Stimulated activated CD8-positive, alpha-beta memory T cell treated with anti-CD3 and anti-CD28 coated beads, Interleukin-12 subunit alpha, Interleukin-12 subunit beta, amount 100 ng/mL, for 4 hours (primary cell): ENCODE data around the gene NPL.
A peak's percentile ranks its signal among the peaks of the same experiment; 100 is the strongest.

Source experiments
- DNase-seq: peaks from one replicate; pipeline ENCODE4 v3.0.0-alpha.2; 2020; ENCODE audit warnings: low read depth

Gene NPL

DNA sequence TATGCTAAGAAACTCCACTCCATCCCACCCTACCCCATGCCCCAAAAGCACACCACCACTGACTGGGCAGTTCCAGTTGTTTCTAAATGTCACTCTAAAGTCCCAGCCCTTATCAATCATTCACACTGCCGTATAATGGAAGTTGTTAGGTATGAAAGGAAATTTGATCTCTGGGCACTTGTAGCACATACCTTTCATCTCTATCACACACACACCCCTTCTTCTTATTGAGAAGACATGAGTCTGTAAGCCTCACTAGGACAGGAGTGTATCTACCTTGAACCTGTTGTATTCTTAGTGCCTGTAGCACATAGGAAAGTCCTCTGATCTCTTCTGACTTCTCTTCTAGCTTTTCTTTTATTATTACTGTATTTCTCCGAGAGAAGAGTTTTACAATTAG lies 27.3 kb downstream of the NPL start:
- no peak for DNase-seq

DNA sequence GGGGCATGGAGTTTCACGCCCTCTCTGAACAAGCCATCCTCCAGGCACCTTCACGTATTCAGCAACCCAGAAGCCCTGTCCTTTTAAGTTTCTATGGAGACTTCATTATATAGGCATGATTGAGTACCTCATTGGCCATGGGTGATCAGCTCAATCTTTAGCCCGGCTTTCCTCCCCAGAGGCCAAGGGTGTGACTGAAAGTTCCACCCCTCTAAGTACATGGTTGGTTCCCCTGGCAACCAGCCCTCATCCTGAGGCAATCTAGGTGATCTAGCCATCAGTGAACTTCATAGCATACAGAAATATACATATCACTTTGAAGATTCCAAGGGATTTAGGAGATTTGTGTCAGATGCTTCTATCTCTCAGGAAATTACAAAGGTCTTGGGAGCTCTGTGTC lies 28.2 kb downstream of the NPL start:
- no peak for DNase-seq

GRCh38 chr1:182823220-182823619 lies 33.6 kb downstream of the NPL start:
- no peak for DNase-seq

GRCh38 chr1:182826892-182827291 lies 37.3 kb downstream of the NPL start:
- DNase-seq: no peak

- no peak for DNase-seq
Measured at GRCh38 chr1:182829285-182829932, 39.8 kb downstream of the NPL start.

DNA sequence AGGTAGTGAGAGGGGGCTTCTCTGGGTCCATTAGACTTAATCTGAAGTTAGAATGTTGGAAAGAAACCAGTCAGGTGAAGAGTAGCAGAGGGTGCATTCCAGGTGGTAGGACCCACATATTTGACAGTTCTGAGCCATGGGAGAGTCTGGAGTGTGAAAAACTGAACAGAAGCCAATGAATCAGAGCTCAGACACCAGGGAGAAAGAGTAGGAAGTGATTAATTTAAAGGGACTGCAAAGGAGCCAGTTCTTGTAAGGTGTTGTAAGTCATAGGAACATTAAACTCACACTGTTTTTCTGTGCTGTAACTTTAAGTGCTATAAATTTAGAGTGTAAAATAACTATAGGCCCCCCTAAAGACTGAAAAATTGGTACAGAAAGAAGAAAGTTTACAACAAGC lies 43.7 kb downstream of the NPL start:
- no peak for DNase-seq

DNA sequence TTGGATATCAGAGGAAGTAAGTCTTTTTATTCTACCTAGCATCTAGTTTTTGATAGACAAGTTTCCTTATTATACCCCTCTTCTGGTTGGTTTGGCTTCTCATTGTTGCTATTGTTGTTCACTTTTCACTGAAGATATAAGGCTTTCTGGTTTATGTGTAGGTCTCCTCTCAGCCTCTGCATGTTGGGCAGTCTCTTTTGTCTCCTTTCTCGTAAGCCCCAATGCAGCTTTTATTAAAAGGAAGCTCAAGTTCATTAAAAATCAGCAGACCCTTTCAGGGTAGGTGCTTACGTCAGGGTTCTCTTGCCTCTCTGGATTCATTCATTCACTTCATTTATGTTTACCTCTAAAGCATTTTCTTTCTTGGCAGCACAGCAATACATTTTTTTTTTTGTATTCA lies 44.8 kb downstream of the NPL start:
- DNase-seq: no peak

- no peak for DNase-seq
Measured at GRCh38 chr1:182835806-182836205, 46.2 kb downstream of the NPL start.

GRCh38 chr1:182839209-182840066 lies 49.9 kb downstream of the NPL start, which contains the start of gene DHX9:
Gene DHX9, plus strand, starts transcription at chr1:182839347. Its CDS starts 3,220 bp downstream, at chr1:182842567.
- DNase-seq: peak; percentile 95

DNA sequence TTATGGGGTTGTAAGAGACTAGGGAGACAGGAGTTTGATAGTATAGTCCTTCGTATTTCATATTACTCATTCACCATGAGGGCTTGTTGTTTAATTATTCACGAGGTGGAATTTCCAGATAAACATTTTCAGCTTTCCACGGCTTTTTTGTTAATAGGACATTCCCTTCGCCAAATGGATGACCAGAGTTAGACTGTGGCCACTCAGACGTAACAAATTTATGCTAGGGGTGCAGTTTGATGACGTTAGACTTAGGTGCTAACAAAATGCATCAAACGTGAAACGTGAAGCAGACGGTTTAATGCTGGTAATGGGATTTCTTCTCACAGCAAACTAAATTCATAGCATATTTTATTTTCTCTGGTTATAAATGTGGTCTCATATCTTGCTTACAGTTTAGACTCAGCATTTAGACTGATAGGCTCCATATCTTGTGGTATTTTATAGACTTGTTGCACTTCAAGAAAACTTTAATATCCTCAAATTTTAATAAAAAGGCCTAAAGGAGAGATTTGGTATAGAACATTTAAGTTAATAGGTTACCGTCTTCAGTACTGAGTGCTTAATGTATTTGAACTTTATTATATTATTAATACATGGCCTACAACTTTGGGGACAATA lies 51.9 kb downstream of the NPL start:
- DNase-seq: no peak

DNA sequence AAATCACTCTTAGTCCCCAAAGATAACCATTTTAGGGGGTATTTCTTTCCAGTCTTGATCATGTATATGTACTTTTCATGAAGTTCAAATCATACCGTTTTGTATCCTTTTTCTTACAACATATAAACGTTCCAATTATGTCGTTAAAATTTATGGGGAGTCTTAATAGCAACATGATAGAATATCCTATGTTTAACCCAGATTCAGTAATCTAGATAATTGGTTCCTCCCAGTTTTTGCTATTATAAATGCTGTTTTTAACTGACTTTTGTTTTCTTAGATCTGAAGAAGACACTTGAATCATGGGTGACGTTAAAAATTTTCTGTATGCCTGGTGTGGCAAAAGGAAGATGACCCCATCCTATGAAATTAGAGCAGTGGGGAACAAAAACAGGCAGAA lies 52.7 kb downstream of the NPL start:
- DNase-seq: no peak

- DNase-seq: no peak
Measured at GRCh38 chr1:182845379-182845778, 55.8 kb downstream of the NPL start.

DNA sequence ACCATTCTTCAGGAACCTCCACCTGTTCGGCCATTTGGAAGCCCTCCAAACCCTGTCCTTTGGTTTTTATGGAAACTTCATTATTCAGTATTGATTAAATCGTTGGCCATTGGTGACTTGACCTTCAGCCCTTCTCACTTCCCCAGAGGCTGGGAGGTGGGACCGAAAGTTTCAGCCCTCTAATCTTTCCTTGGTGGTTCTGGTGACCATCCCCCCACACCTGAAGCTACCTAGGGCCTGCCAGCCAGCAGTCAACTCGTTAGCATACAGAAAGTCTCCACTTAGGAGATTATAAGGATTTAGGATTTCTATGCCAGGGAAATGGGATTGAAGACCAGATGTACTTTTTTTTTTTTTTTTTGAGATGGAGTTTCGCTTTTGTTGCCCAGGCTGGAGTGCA lies 56.3 kb downstream of the NPL start:
- DNase-seq: no peak

GRCh38 chr1:182847105-182847504 lies 57.5 kb downstream of the NPL start:
- DNase-seq: no peak

GRCh38 chr1:182848736-182849135 lies 59.2 kb downstream of the NPL start:
- no peak for DNase-seq

GRCh38 chr1:182850319-182850718 lies 60.7 kb downstream of the NPL start:
- no peak for DNase-seq

- no peak for DNase-seq
Measured at GRCh38 chr1:182851825-182852224, 62.3 kb downstream of the NPL start.

- DNase-seq: no peak
Measured at GRCh38 chr1:182855911-182856310, 66.3 kb downstream of the NPL start.

- DNase-seq: no peak
Measured at GRCh38 chr1:182857212-182857611, 67.6 kb downstream of the NPL start.

DNA sequence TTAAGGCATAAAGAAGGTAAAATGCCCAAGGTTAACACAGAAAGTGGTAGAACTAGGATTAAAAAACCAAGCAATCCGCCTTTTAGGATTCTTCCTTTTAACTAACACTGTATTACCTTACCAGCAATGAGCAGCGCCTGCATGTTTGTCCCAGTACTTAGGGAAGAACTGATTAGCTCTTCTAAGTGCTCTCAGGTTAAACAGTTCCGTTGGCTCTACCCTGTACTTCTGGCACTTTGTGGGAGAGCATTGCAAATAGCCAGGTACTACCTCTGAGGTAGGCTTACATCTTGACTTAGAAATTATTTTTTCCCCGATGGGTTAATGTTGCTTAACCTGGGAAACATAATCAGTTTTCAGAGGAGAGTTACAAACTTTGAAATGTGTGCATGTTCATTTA lies 71.1 kb downstream of the NPL start:
- no peak for DNase-seq

- no peak for DNase-seq
Measured at GRCh38 chr1:182861994-182862393, 72.4 kb downstream of the NPL start.

DNA sequence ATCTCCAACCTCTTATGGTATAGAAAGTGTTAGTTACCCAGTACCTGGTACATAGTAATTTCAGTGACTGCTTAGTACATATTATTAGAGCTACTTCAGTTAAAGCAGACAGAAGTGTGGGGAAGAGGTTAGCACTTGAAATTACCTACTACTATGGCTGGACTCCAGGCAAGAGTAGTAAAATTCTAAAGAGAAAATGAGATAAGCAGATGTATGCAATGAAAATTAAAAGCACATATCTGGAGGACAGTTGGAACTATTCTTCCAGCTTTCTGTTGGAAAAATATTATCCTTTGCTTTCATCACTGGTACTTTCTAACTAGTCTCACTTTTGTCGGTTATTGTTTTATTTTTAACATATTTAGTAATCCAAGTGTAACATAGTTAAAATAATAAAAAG lies 73.3 kb downstream of the NPL start:
- DNase-seq: no peak

GRCh38 chr1:182863940-182864339 lies 74.4 kb downstream of the NPL start:
- no peak for DNase-seq
